GM13976 (cell line): ENCODE measurements around the gene SLCO4C1.

Experiments used
- DNase-seq: peaks from one replicate; pipeline ENCODE4 v3.0.0; 2012; ENCODE audit warnings: low spot score
- CTCF ChIP-seq: IDR thresholded peaks from 2 replicates; pipeline ENCODE4 v1.5.1; 2012; ENCODE audit warnings: borderline replicate concordance, mild to moderate bottlenecking; ENCODE audit not compliant: insufficient read depth; ENCODE audit errors: extremely low read depth, missing control alignments, control extremely low read depth
- in situ Hi-C: fragments of 300-500 bp; cut with MboI; formaldehyde crosslinking; loops from one replicate; pipeline ENCODE4 v1.12.0; 2022; ENCODE audit warnings: low sequenced_read_pairs, mixed read lengths, inconsistent platforms; ENCODE audit not compliant: unreplicated experiment

The SLCO4C1 gene

DNA sequence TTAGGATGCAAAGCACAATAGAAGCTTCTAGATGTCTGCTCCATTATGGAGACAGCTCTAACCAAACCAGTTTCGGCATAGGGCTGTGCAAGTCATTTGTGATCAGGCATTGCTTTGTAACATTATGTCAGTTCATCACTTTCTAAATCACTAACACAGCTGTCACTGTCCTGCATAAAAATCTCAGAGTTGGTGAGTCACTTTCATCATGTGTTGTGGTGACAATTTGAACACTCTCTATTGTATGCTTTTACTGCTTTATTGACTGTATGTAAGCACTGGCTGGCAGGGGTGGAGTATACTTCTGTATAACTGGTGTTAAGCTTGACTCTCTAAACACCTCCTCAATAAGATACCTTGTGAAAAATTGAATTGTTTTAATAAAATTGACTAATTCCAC lies 77.9 kb downstream of the SLCO4C1 start:
- no peak for DNase-seq
- no peak for TF ChIP-seq CTCF
- in situ Hi-C loops: no loop called here

- DNase-seq: no peak
- in situ Hi-C loops: no loop called here
- TF ChIP-seq CTCF: no peak
Observed at GRCh38 chr5:102216678-102217077, 79.4 kb downstream of the SLCO4C1 start.

- in situ Hi-C loops: no loop called here
- TF ChIP-seq CTCF: no peak
- DNase-seq: no peak
Observed at GRCh38 chr5:102211165-102211564, 84.9 kb downstream of the SLCO4C1 start.

DNA sequence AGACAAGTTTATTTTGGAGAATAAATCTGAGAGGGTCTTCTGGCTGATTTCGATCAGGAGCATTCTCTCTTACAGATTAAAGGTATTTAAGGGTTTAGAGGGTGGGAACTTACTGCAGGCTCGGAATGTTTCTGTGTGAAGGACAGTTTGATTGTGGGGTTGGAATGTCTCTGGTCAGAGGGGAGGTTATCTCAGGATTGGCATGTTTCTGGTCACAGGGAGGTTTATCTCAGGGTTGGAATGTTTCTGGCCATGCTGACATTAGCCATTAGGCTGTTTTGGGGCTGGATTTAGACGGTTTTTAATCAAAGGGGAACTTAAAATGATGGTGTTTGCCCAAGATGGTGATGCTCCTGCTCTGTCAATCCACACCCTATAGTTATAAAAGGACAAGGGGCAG lies 95.2 kb downstream of the SLCO4C1 start:
- no peak for DNase-seq
- in situ Hi-C loops: no loop called here
- TF ChIP-seq CTCF: no peak

GRCh38 chr5:102196481-102196880 lies 99.6 kb downstream of the SLCO4C1 start:
- no peak for TF ChIP-seq CTCF
- DNase-seq: no peak
- in situ Hi-C loops: no loop called here
